HG02763 (cell line): ENCODE measurements around the gene PLD4.
"Not testable (repeated sequence)": the region's sequence is repeated elsewhere in the genome, so short reads cannot be mapped to it uniquely, and the experiment has no call there.

Experiments
- ATAC-seq: cut with Tn5 transposase; IDR thresholded peaks from one replicate; pipeline ENCODE4 v1.9.1; 2021; ENCODE audit warnings: mild to moderate bottlenecking, moderate library complexity; ENCODE audit not compliant: unreplicated experiment

The PLD4 gene

DNA sequence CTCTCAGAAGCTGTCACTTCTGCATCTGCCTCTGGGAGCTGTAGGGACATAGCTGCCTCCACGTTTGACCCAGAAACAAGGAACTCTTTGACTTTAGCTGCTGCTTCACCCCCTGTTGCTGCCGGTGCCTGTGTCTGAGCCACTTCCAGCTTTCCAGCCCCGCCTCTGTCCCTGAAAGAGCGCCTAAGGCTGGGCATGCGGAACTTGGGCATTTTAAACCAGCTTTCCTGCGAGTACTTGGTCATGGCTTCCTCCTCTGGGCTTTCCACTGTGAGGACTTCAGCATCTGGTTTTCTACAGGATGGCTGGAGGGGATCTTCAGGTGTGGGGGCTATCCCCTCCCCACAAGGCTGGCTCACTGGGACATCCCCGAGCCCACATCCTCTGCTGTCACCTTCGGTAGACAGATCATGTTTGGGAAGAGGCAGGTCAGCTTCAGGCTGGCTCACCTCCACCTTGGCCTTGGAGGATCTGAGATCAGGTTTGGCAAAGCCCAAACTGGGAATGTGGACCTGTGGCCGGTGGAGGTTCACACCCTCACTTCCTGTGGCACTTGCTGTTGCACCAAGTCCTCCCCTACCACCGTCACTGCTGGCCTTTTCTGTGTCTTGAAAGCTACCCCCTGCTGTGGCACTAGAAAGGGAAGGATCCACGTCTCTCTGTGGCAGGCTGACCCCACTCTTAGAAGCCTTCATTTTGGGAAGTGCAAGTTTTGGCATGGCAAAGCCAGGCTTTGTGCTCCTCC is 15.2 kb downstream of the PLD4 start:
- ATAC-seq: no peak

DNA sequence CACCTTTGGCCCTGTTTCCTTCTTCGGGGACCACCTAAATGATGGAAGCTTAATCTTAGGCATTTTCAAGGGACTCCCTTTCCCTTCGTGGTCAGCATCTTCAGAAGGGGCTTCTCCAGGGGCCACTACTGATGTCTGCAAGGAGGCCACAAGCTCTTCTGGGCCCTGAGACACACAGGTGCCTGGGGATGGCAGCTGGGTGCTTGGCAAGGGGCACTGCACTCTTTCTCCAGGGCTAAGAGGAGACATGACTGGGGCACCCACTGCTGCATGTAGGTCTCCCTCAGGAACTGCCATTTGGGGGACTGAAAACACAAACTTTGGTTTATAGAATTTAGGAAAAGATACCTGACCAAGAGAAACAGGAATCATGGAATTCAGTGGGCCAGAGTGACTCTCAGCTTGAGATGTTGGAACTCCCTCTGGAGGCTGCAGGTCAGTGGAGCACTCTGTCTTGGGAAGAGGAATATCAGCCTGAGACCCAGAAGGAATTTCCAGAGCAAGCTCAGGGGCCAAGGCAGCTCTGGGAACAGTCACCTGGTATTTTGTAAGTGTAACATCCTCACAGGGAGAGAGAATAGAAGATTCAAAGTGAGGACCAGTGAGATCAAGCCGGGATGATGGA is 16.0 kb downstream of the PLD4 start:
- no peak for ATAC-seq

DNA sequence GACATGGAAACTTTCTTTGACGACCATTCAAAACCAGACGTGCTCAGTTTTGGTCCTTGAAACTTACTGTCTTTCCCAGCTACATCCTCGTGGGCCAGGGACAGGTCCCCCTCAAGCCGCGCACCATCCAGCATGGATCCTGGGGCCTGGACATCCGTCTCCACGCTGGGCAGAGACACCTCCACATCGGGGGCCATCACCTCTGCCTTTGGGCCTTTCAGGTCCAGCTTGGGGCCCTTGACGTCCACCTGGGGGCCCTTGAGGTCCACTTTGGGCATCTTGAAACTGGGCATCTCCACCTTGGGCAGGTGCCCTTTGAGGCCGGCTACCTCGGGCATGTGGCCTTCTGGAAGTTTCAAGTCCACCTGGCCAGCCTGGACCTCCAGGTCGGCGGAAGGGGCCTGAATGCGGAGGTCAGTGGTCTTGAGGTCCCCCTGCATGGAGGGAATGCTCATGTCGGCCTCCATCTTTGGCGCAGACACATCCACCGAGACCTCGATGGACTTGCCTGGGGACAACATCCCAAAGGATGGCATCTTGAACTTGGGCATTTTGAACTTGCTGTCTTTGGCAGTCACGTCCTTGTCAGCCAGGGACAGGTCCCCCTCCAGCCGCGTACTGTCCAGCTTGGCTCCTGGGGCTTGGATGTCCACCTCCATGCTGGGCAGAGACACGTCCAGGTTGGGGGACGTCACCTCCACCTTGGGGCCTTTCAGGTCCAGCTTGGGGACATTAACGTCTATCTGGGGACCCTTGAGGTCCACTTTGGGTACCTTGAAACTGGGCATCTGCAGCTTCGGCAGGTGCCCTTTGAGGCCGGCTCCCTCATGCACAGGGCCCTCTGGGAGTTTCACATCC is 17.1 kb downstream of the PLD4 start:
- ATAC-seq: no peak

DNA sequence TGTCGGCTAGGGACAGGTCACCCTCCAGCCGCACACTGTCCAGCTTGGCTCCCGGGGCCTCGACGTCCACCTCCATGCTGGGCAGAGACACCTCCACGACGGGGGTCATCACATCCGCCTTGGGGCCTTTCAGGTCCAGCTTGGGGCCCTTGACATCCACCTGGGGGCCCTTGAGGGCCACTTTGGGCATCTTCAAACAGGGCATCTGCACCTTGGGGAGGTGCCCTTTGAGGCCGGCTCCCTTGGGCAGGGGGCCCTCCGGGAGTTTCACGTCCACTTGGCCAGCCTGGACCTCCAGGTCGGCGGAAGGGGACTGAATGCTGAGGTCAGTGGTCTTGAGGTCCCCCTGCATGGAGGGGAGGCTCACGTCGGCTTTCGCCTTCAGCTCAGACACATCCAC is 17.9 kb downstream of the PLD4 start:
- no peak for ATAC-seq

DNA sequence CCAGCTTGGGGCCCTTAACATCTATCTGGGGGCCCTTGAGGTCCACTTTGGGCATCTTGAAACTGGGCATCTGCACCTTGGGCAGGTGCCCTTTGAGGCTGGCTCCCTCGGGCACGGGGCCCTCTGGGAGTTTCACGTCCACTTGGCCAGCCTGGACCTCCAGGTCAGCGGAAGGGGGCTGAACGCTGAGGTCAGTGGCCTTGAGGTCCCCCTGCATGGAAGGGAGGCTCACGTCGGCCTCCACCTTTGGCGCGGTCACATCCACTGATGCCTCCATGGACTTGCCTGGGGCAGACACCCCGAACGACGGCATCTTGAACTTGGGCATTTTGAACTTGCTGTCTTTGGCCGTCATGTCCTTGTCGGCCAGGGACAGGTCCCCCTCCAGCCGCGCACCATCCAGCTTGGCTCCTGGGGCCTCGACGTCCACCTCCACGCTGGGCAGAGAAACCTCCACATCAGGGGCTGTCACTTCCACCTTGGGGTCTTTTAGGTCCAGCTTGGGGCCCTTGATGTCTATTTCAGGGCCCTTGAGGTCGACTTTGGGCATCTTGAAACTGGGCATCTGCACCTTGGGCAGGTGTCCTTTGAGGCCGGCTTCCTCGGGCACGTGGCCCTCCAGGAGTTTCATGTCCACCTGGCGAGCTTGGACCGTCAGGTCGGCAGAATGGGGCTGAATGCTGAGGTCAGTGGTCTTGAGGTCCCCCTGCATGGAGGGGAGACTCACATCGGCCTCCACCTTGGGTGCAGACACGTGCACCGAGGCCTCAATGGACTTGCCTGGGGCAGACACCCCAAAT is 18.7 kb downstream of the PLD4 start:
- ATAC-seq: not testable (repeated sequence)

DNA sequence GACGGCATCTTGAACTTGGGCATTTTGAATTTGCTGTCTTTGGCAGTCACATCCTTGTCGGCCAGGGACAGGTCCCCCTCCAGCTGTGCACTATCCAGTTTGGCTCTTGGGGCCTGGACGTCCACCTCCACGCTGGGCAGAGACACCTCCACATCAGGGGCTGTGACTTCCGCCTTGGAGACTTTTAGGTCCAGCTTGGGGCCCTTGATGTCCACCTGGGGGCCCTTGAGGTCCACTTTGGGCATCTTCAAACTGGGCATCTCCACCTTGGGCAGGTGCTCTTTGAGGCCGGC is 19.3 kb downstream of the PLD4 start:
- not testable (repeated sequence) for ATAC-seq

DNA sequence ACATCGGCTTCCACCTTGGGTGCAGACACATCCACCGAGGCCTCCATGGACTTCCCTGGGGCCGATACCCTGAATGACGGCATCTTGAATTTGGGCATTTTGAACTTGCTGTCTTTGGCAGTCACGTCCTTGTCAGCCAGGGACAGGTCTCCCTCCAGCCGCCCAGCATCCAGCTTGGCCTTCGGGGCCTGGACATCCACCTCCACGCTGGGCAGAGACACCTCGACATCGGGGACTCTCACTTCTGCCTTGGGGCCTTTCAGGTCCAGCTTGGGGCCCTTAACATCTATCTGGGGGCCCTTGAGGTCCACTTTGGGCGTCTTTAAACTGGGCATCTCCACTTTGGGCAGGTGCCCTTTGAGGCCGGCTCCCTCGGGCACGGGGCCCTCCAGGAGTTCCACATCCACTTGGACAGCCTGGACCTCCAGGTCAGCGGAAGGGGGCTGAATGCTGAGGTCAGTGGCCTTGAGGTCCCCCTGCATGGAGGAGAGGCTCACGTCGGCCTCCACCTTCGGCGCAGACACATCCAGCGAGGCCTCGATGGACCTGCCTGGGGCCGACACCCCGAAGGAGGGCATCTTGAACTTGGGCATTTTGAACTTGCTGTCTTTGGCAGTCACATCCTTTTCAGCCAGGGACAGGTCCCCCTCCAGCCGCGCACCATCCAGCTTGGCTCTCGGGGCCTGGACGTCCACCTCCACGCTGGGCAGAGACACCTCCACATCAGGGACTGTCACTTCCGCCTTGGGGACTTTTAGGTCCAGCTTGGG is 19.9 kb downstream of the PLD4 start:
- not testable (repeated sequence) for ATAC-seq

DNA sequence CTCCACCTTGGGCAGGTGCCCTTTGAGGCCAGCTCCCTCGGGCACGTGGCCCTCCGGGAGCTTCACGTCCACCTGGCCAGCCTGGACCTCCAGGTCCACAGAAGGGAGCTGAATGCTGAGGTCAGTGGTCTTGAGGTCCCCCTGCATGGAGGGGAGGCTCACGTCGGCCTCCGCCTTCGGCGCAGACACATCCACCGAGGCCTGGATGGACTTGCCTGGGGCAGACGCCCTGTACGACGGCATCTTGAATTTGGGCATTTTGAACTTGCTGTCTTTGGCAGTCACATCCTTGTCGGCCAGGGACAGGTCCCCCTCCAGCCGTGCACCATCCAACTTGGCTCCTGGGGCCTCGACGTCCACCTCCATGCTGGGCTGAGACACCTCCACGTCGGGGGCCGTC is 20.6 kb downstream of the PLD4 start:
- ATAC-seq: not testable (repeated sequence)

DNA sequence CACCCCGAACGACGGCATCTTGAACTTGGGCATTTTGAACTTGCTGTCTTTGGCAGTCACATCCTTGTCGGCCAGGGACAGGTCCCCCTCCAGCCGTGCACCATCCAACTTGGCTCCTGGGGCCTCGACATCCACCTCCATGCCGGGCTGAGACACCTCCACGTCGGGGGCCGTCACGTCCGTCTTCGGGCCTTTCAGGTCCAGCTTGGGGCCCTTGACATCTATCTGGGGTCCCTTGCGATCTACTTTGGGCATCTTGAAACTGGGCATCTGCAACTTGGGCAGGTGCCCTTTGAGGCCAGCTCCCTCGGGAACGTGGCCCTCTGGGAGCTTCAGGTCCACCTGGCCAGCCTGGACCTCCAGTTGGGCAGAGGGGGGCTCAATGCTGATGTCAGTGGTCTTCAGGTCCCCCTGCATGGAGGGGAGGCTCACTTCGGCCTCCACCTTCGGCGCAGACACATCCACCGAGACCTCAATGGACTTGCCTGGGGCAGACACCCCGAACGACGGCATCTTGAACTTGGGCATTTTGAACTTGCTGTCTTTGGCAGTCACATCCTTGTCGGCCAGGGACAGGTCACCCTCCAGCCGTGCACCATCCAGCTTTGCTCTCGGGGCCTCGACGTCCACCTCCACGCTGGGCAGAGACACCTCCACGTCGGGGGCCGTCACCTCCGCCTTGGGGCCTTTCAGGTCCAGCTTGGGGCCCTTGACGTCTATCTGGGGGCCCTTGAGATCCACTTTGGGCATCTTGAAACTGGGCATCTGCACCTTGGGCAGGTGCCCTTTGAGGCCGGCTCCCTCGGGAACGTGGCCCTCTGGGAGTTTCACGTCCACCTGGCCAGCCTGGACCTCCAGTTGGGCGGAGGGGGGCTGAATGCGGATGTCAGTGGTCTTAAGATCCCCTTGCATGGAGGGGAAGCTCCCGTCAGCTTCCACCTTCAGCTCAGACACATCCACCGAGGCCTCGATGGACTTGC is 21.6 kb downstream of the PLD4 start:
- not testable (repeated sequence) for ATAC-seq

DNA sequence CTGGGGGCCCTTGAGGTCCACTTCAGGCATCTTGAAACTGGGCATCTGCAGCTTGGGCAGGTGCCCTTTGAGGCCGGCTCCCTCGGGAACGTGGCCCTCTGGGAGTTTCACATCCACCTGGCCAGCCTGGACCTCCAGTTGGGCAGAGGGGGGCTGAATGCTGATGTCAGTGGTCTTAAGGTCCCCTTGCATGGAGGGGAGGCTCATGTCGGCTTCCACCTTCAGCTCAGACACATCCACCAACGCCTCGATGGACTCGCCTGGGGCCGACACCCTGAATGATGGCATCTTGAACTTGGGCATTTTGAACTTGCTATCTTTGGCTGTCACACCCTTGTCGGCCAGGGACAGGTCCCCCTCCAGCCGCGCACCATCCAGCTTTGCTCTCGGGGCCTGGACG is 22.5 kb downstream of the PLD4 start:
- not testable (repeated sequence) for ATAC-seq

DNA sequence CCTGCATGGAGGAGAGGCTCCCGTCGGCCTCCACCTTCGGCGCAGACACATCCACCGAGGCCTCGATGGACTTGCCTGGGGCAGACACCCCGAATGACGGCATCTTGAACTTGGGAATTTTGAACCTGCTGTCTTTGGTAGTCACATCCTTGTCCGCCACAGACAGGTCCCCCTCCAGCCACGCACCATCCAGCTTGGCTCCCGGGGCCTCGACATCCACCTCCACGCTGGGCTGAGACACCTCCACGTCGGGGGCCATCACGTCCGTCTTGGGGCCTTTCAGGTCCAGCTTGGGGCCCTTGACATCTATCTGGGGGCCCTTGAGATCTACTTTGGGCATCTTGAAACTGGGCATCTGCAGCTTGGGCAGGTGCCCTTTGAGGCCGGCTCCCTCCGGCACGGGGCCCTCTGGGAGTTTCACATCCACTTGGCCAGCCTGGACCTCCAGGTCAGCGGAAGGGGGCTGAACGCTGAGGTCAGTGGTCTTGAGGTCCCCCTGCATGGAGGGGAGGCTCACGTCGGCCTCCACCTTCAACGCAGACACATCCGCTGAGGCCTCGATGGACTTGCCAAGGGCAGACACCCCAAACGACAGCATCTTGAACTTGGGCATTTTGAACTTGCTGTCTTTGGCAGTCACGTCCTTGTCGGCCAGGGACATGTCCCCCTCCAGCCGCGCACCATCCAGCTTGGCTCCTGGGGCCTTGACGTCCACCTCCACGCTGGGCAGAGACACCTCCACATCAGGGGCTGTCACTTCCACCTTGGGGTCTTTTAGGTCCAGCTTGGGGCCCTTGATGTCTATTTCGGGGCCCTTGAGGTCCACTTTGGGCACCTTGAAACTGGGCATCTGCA is 23.4 kb downstream of the PLD4 start:
- ATAC-seq: not testable (repeated sequence)

DNA sequence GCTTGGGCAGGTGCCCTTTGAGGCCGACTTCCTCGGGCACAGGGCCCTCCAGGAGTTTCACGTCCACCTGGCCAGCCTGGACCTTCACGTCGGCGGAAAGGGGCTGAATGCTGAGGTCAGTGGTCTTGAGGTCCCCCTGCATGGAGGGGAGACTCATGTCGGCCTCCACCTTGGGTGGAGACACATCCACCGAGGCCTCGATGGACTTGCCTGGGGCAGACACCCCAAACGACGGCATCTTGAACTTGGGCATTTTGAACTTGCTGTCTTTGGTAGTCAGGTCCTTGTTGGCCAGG is 24.0 kb downstream of the PLD4 start:
- ATAC-seq: no peak

DNA sequence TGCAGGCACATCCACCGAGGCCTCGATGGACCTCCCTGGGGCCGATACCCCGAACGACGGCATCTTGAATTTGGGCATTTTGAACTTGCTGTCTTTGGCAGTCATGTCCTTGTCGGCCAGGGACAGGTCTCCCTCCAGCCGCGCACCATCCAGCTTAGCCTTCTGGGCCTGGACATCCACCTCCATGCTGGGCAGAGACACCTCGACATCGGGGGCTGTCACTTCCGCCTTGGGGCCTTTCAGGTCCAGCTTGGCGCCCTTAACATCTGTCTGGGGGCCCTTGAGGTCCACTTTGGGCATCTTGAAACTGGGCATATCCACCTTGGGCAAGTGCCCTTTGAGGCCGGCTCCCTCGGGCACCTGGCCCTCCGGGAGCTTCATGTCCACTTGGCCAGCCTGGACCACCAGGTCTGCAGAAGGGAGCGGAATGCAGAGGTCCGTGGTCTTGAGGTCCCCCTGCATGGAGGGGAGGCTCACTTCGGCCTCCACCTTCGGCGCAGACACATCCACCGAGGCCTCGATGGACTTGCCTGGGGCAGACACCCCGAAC is 24.8 kb downstream of the PLD4 start:
- ATAC-seq: not testable (repeated sequence)

DNA sequence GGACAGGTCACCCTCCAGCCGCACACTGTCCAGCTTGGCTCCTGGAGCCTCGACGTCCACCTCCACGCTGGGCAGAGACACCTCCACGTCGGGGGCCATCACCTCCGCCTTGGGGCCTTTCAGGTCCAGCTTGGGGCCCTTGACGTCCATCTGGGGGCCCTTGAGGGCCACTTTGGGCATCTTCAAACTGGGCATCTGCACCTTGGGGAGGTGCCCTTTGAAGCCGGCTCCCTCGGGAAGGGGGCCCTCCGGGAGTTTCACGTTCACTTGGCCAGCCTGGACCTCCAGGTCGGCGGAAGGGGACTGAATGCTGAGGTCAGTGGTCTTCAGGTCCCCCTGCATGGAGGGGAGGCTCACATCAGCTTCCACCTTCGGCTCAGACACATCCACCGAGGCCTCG is 25.3 kb downstream of the PLD4 start:
- ATAC-seq: no peak

DNA sequence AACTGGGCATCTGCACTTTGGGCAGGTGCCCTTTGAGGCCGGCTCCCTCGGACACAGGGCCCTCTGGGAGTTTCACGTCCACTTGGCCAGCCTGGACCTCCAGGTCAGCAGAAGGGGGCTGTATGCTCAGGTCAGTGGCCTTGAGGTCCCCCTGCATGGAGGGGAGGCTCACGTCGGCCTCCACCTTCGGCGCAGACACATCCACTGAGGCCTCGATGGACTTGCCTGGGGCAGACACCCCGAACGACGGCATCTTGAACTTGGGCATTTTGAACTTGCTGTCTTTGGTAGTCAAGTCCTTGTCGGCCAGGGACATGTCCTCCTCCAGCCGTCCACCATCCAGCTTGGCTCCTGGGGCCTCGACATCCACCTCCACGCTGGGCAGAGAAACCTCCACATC is 26.0 kb downstream of the PLD4 start:
- not testable (repeated sequence) for ATAC-seq

DNA sequence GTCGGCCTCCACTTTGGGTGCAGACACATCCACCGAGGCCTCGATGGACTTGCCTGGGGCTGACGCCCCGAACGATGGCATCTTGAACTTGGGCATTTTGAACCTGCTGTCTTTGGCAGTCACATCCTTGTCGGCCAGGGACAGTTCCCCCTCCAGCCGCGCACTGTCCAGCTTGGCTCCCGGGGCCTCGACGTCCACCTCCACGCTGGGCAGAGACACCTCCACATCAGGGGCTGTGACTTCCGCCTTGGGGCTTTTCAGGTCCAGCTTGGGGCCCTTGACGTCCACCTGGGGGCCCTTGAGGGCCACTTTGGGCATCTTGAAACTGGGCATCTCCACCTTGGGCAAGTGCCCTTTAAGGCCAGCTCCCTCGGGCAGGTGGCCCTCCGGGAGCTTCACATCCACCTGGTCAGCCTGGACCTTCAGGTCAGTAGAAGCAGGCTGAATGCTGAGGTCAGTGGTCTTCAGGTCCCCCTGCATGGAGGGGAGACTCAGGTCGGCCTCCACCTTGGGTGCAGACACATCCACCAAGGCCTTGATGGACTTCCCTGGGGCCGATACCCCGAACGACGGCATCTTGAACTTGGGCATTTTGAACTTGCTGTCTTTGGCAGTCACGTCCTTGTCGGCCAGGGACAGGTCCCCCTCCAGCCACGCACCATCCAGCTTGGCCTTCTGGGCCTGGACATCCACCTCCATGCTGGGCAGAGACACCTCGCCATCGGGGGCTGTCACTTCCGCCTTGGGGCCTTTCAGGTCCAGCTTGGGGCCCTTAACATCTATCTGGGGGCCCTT is 27.4 kb downstream of the PLD4 start:
- ATAC-seq: not testable (repeated sequence)

DNA sequence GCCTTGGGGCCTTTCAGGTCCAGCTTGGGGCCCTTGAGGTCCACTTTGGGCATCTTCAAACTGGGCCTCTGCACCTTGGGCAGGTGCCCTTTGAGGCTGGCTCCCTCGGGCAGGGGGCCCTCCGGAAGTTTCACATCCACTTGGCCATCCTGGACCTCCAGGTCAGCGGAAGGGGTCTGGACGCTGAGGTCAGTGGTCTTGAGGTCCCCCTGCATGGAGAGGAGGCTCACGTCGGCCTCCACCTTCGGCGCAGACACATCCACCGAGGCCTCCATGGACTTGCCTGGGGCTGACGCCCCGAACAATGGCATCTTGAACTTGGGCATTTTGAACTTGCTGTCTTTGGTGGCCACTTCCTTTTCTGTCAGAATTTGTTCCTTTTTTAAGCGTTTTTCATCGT is 28.4 kb downstream of the PLD4 start:
- ATAC-seq: no peak
